Aorta (tissue), 5 donors: ENCODE data around the gene RAD50. TPM values are rescaled to one million over a fixed set of nuclear protein-coding genes. Genes with fewer than 3 reads are reported as not detected.

Source experiments
- ATAC-seq: fragments of 200-7000 bp; cut with Tn5 transposase; one replicate; pipeline ENCODE4 v1.9.1; 2022; ENCODE audit warnings: moderate library complexity; ENCODE audit not compliant: low FRiP score
- DNase-seq, 2 donors: peaks; one replicate each; pipeline ENCODE4 v3.0.0-alpha.2; 2020
- H3K27ac ChIP-seq, 2 donors: one replicate each; pipeline ENCODE4 v1.5.1; 2013; ENCODE audit warnings: low read length in 2 of 2, mild to moderate bottlenecking in 2 of 2, moderate library complexity in 2 of 2, control low read depth in 1 of 2, inconsistent platforms in 1 of 2, low read depth in 1 of 2
- H3K27me3 ChIP-seq, 2 donors: one replicate each; pipeline ENCODE4 v1.6.1; 2013; ENCODE audit warnings: control low read depth in 1 of 2, low read length in 1 of 2, mild to moderate bottlenecking in 1 of 2, moderate library complexity in 1 of 2; ENCODE audit not compliant: insufficient read depth in 2 of 2, control insufficient read depth in 1 of 2
- H3K36me3 ChIP-seq, 2 donors: one replicate each; pipeline ENCODE4 v1.6.1; 2013; ENCODE audit warnings: control low read depth in 1 of 2, low read length in 1 of 2, mild to moderate bottlenecking in 1 of 2; ENCODE audit not compliant: insufficient read depth in 2 of 2, control insufficient read depth in 1 of 2
- H3K4me1 ChIP-seq, 2 donors: one replicate each; pipeline ENCODE4 v1.6.1; 2013; ENCODE audit warnings: low read length in 2 of 2, control low read depth in 1 of 2, mild to moderate bottlenecking in 1 of 2, moderate library complexity in 1 of 2; ENCODE audit not compliant: insufficient read depth in 2 of 2, control insufficient read depth in 1 of 2
- H3K4me3 ChIP-seq, 2 donors: one replicate each; pipeline ENCODE4 v1.5.1; 2013; ENCODE audit warnings: low read length in 2 of 2, control low read depth in 1 of 2, mild to moderate bottlenecking in 1 of 2
- H3K9me3 ChIP-seq: one replicate; pipeline ENCODE4 v1.6.1; 2013; ENCODE audit warnings: mild to moderate bottlenecking, low read length; ENCODE audit not compliant: control insufficient read depth
- WGBS, 2 donors: extraction: QIAGEN DNeasy Blood & Tissue Kit; methylation state at CpG; one replicate each; pipeline ENCODE4 v1.1.7; 2013; 5-methylcytosine and 5-hydroxymethylcytosine counted together
- intact Hi-C, 2 donors: fragments of 100-400 bp; cut with DNase I; formaldehyde crosslinking; loops; one replicate each; pipeline versions ENCODE4 v1.14.2 to v1.15.0; 2022
- polyA plus RNA-seq, 2 donors: library from polyadenylated mRNA; stranded (reverse); fragments of 200-250 nt; gene quantifications; one replicate each; pipeline ENCODE4 v1.2.3, GENCODE V29; 2013
- total RNA-seq, 2 donors: library from RNA; stranded (reverse); fragmentation: NEBNext Ultra II Directional; extraction: Animal tissue kit (Norgen Biotek cat#: 25700); gene quantifications; one replicate each; pipeline ENCODE4 v1.2.1, GENCODE V29; 2021
- donor health status: healthy with polysubstance abuse.
- donor health status: Bipolar disorder and iron deficiency.
- donor health status: DM: no; HTN: no; CAD: no.
- donor health status: DM: no; HTN: no; CAD: no.
- donor health status: DM: yes; HTN: yes; CAD: no.

Gene RAD50
- total and polyA plus RNA-seq, 4 donors, result 6.1 to 36.3 (median 19.8) TPM

DNA sequence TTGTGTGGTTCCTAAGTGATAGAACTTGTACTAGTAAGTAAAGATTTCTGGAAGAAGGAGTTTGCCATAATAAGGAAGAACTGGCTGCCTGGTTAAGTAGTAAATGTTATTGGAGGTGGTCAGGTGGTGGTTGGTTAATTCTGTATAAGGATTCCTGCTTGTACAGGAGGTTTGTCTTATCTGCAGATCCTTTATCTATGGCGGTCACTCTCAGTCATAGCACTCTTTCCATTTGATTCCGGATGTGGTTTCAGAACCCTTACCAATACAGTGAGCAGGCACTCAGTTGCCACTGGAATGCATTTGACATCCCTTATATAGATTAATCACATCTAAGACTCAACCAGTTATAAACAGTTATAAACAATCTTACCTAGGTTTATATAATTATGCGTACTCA is 50.3 kb downstream of the RAD50 start:
- WGBS, 2 donors, result 92 to 95% methylated on average over 3 of the region's 3 CpGs
- intact Hi-C loops, result no loop called here
- Histone ChIP-seq H3K9me3 (no peaks in the 10 kb centered on the region), H3K4me3 (no peak overlapping the region), H3K27ac (no peak overlapping the region), H3K27me3 (no peaks in the 10 kb centered on the region), H3K36me3 (peaks cover 4 to 5% of the 10 kb centered on the region in 2 donors), H3K4me1 (no peaks in the 10 kb centered on the region)
- no peak for DNase-seq
- no peak for ATAC-seq

- peaks cover 4 to 5% of the 10 kb centered on the region in 2 donors for H3K36me3 ChIP-seq
- no peak overlapping the region for H3K27ac ChIP-seq
- H3K27me3 ChIP-seq, result no peaks in the 10 kb centered on the region
- ATAC-seq, result no peak
- DNase-seq, result no peak
- intact Hi-C loops, result no loop called here
- H3K4me1 ChIP-seq, result no peaks in the 10 kb centered on the region
- 87 to 88% methylated on average over 5 of the region's 5 CpGs for WGBS, 2 donors
- H3K9me3 ChIP-seq, result no peaks in the 10 kb centered on the region
- H3K4me3 ChIP-seq, result no peak overlapping the region
Observed at GRCh38 chr5:132608107-132608506, 51.3 kb downstream of the RAD50 start.

DNA sequence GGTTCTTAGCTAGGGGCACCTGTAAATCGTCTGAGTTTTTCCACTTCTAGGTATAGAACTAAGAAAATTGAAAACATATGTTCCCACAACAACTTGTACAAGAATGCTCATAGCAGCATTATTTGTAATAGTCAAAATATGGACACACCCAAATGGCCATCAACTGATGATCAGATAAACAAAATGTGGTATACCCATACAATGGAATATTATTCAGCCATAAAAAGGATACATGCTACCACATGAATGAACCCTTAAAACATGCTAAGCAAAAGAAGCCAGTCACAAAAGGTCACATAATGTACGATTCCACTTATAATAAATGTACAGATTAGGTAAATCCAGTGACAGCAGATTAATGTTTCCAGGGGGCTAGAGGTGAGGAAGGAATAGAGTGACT is 55.2 kb downstream of the RAD50 start:
- Histone ChIP-seq H3K4me3 (no peak overlapping the region), H3K27me3 (no peaks in the 10 kb centered on the region), H3K4me1 (no peaks in the 10 kb centered on the region), H3K27ac (no peak overlapping the region), H3K9me3 (no peaks in the 10 kb centered on the region), H3K36me3 (peaks cover 3% of the 10 kb centered on the region in 2 donors)
- no peak for DNase-seq
- WGBS, 2 donors, result 94 to 95% methylated on average over 2 of the region's 2 CpGs
- no peak for ATAC-seq
- intact Hi-C loops, result no loop called here

DNA sequence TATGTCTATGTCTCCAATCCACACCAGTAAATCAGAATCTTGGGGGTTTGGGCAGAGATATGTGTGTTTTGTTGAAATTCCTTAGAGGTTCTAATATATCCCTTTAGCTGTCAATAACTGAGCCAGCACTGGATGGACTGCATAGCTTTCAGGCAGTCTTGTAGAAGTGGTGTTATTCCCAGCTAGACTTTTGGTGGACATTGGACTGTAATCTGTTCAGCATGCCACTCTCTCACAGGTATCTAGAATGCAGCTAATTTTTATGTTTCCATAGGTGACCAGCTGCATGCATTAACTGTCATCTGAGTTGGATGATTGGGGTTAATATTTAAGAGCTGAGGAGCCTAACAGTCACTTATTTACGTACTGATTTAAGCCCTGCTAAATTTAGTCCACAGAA is 56.1 kb downstream of the RAD50 start:
- Histone ChIP-seq H3K9me3 (no peaks in the 10 kb centered on the region), H3K27me3 (no peaks in the 10 kb centered on the region), H3K4me3 (no peak overlapping the region), H3K27ac (no peak overlapping the region), H3K36me3 (peaks cover 3% of the 10 kb centered on the region in 2 donors), H3K4me1 (no peaks in the 10 kb centered on the region)
- intact Hi-C loops, result no loop called here
- no peak for DNase-seq
- no peak for ATAC-seq
- WGBS, 2 donors, result 26 to 40% methylated on average over 1 of the region's 1 CpG

DNA sequence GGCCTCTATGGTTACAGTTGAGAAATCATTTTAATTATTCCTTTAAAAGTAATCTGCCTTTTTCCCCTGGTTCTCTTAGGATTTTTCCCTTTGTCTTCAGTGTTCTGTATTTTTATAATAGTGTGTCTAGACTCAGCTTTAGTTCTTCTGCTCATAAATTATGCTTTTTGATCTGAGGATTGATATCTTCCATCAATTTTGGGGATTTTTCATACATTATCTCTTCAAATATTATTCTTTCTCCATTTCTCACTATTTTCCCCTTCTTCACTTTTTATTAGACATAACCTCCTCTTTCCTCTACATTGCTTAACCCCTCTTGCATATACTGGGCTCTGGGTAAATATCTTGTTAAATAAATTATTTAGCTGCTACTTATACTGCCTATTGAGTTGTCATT is 64.9 kb downstream of the RAD50 start:
- no peak for ATAC-seq
- intact Hi-C loops, result no loop called here
- Histone ChIP-seq H3K27me3 (no peaks in the 10 kb centered on the region), H3K9me3 (no peaks in the 10 kb centered on the region), H3K27ac (no peak overlapping the region), H3K4me3 (no peak overlapping the region), H3K4me1 (no peaks in the 10 kb centered on the region), H3K36me3 (peaks cover 0 to 4% of the 10 kb centered on the region in 2 donors)
- DNase-seq, result no peak

GRCh38 chr5:132622608-132623007 is 65.8 kb downstream of the RAD50 start:
- intact Hi-C loops, result no loop called here
- DNase-seq, result no peak
- Histone ChIP-seq H3K27me3 (no peaks in the 10 kb centered on the region), H3K9me3 (no peaks in the 10 kb centered on the region), H3K36me3 (peaks cover 0 to 4% of the 10 kb centered on the region in 2 donors), H3K4me1 (no peaks in the 10 kb centered on the region), H3K27ac (no peak overlapping the region), H3K4me3 (no peak overlapping the region)
- no peak for ATAC-seq

DNA sequence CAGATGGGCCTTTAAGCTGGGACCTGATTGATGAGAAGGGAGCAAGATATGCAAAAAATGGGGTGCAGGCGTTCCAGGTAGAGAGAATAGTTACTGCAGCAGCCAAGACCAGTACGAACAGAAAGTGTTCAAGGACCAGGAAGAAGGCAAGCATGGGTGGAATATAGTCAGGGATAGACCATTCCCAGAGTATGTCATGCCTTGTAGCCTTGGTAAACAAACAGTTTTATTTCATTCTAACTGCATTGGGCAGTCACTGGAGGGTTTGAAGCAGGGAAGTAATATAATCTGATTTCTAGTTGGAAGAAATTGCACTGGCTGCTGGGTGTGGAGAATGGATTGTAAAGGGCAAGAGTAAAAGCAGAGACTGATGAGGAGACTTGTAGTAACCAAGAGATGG is 70.7 kb downstream of the RAD50 start:
- Histone ChIP-seq H3K36me3 (peaks cover 0 to 2% of the 10 kb centered on the region in 2 donors), H3K27ac (no peak overlapping the region), H3K4me1 (no peaks in the 10 kb centered on the region), H3K9me3 (peaks cover 1% of the 10 kb centered on the region), H3K27me3 (no peaks in the 10 kb centered on the region), H3K4me3 (no peak overlapping the region)
- DNase-seq, result no peak
- ATAC-seq, result no peak
- 88 to 94% methylated on average over 2 of the region's 2 CpGs for WGBS, 2 donors
- intact Hi-C loops, result no loop called here

GRCh38 chr5:132628814-132629213 is 72.0 kb downstream of the RAD50 start:
- 93 to 98% methylated on average over 2 of the region's 2 CpGs for WGBS, 2 donors
- peaks cover 0 to 2% of the 10 kb centered on the region in 2 donors for H3K36me3 ChIP-seq

DNA sequence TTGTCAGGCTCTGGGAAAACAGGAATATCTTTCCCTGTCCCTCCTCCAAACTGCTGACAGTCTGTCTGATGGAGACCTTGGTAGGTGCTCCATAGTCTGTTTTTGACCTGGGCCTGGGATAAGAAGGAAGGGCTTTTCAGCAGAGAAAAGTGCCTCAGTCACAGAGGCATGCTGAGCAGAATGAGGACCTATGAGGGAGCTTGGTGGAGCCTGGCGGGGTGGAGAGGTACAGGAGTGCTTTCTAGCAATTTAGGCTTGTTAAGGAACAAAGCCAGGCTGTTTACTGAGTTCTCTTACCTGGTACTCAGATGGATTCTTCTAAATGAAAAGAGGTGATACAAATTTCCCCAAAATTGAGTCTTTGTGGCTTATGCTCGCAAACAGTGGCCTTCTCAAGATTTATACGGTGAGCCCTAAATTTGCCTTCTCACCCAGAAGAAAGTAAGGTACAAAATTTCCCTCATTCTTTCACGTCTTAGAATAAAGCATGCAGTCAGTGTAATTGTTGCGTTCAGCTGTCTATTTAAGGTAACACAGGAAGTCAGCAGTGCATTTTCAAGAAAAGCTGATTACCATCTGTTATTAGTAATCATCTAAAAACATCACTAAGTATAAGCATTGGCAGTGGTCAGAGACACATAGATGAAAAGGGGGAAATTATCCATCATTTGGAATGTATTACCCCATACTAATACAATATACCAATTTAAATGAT is 72.6 kb downstream of the RAD50 start:
- DNase-seq (no peak), ATAC-seq (no peak)
- intact Hi-C loops, result no loop called here
- Histone ChIP-seq H3K4me1 (no peaks in the 10 kb centered on the region), H3K4me3 (no peak overlapping the region), H3K27me3 (no peaks in the 10 kb centered on the region), H3K36me3 (peaks cover 0 to 2% of the 10 kb centered on the region in 2 donors), H3K9me3 (peaks cover 1% of the 10 kb centered on the region), H3K27ac (no peak overlapping the region)
- 85 to 90% methylated on average over 5 of the region's 5 CpGs for WGBS, 2 donors

More at GRCh38 chr5:132628814-132629213, 72.0 kb downstream of the RAD50 start:
- DNase-seq, result no peak
- Histone ChIP-seq H3K4me3 (no peak overlapping the region), H3K9me3 (peaks cover 1% of the 10 kb centered on the region), H3K4me1 (no peaks in the 10 kb centered on the region), H3K27ac (no peak overlapping the region), H3K27me3 (no peaks in the 10 kb centered on the region)
- ATAC-seq, result no peak
- intact Hi-C loops, result no loop called here
